Peyer's patch (tissue), 4 donors: ENCODE measurements around the gene SYNJ2.

Source experiments
- POLR2A ChIP-seq, 2 donors: fragments of 450-650 bp; IDR thresholded peaks; one replicate each; pipeline ENCODE4 v1.5.1; 2017; ENCODE audit warnings: antibody characterized with exemption in 2 of 2, mild to moderate bottlenecking in 2 of 2, moderate library complexity in 2 of 2
- TF ChIP-seq, protein P1 (sequence below), 6 experiments: fragments of 450-650 bp in 4 of 6; fragments of 200-600 bp in 2 of 6; sonication (generic) in 1 of 6; IDR thresholded peaks; one replicate each; pipeline ENCODE4 v1.5.1; 2017 to 2019; ENCODE audit warnings: antibody characterized with exemption in 6 of 6, mild to moderate bottlenecking in 3 of 6, moderate library complexity in 1 of 6

DNA sequence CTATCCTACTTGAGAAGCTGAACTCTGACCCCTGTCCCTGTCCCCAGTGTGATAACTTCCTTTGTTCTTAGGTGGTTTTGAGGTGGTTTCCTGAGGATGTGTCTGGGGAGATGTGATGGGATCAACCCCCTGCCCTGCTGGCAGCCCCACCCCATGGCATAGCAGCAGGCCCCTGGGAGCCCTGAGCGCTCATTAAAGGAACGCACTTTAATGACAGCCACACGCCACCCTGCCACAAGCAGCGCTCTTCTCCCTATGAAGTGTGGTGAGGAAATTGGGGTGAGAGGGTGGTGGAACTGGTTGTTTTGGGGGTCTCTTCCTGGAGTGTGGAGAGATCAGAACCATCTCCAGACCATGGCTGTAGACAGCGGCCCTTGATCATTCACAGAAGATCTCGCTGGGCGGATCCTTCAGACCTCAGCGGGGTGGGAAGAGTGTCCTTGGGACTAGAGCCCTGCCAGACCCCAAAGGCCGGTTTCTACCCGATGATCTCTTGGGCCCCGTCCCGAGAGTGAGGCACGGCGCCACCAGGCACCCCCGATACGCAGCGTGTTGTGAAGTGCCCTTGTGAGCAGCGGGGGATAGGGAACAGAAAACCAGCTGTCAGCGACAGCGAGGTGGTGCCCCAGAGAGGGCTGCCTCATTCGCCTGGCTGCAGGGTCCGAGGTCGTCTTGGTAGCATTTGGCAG is 45.4 kb downstream of the SYNJ2 start:
- TF ChIP-seq, protein P1, sequence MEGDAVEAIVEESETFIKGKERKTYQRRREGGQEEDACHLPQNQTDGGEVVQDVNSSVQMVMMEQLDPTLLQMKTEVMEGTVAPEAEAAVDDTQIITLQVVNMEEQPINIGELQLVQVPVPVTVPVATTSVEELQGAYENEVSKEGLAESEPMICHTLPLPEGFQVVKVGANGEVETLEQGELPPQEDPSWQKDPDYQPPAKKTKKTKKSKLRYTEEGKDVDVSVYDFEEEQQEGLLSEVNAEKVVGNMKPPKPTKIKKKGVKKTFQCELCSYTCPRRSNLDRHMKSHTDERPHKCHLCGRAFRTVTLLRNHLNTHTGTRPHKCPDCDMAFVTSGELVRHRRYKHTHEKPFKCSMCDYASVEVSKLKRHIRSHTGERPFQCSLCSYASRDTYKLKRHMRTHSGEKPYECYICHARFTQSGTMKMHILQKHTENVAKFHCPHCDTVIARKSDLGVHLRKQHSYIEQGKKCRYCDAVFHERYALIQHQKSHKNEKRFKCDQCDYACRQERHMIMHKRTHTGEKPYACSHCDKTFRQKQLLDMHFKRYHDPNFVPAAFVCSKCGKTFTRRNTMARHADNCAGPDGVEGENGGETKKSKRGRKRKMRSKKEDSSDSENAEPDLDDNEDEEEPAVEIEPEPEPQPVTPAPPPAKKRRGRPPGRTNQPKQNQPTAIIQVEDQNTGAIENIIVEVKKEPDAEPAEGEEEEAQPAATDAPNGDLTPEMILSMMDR (IDR thresholded peaks at IDR 0.05), result no peak
- no peak for TF ChIP-seq POLR2A (IDR thresholded peaks at IDR 0.05)
